ENCODE data around the gene SPIB.
A peak's percentile ranks its signal among the peaks of the same experiment; 100 is the strongest.
"Not testable (repeated sequence)": the region's sequence is repeated elsewhere in the genome, so short reads cannot be mapped to it uniquely, and the experiment has no call there.

Gene SPIB

GRCh38 chr19:50418176-50419021 is at the start of gene SPIB:
Gene SPIB, plus strand, starts transcription at chr19:50418938. Its CDS starts 25 bp downstream, at chr19:50418963.
- no peak for DNase-seq

DNA sequence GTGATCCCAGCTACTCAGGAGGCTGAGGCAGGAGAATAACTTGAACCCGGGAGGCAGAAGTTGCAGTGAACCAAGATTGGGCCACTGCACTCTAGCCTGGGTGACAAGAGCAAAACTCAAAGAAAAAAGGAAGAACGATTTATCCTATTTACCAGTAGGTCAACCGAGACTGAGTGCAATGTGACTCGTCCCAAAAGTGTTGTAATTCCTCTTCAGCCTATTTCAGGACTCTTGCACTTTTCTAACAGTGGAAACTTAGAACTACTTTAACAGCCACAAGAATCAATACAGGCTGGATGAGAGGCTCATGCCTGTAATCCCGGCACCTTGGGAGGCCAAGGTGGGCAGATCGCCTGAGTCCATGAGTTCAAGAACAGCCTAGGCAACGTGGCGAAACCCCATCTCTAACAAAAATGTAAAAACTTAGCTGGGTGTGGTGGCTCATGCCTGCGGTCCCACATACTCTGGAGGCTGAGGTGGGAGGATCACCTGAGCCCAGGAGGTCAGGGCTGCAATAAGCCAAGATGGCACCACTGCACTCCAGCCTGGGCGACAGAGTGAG is 46.7 kb upstream of the SPIB start:
- no peak for DNase-seq

DNA sequence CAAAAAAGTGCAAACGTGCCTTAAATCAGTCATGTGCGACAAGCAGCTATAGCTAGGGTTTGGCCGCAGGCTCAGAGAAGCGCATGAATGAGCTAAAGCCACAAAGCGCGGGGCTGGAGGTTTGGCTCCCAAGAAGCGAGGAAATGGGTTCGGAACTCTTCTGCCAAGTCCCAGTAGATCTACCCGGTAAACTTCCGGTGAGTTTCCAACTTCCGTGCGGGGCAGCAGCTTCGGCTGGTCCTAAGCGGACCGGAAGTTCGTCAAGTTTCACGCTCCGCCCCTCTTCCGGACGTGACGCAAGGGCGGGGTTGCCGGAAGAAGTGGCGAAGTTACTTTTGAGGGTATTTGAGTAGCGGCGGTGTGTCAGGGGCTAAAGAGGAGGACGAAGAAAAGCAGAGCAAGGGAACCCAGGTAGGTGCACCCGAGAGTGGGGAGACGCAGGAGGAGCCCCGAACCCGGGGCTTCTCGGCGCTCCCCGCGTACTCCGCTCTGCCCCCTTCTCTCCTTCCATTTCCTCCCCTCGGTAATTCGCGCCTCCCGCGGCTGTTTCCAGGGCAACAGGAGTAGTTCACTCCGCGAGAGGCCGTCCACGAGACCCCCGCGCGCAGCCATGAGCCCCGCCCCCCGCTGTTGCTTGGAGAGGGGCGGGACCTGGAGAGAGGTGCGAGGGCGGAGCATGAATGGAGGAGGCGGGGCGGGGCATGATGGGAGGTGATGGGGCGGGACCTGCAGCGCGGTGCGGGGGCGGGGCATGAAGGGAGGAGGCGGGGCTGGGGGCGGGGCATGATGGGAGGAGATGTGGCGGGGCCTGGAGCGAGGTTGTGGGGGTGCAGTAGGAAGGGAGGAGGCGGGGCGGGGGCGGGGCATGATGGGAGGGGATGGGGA is 42.3 kb upstream of the SPIB start, which contains the start of gene NR1H2:
TSS of gene NR1H2 (plus strand) at position 292 of the 885 bp plus-strand sequence. CDS start 1,149 bp downstream, outside the sequence.
- DNase-seq = peak; percentile 97

DNA sequence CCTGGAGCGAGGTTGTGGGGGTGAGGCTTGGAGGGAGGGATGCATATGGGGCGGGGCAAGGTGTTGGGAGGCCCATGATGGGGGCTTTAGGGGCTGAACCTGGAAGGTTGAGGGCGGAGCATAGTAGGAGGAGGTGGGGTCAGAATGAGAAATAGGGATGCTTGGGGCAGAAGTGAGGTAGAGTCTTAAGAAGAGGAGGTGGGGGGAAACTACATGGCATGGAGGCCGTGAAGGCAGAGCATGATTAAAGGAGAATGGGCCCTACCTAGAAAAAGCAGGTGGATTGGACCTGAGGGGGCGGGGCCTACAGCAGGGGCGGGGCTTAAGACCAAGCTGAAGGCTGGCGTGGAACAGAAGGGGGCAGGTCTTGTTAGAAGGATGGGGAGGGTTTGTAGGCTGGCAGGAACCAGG is 41.7 kb upstream of the SPIB start:
- no peak for DNase-seq

DNA sequence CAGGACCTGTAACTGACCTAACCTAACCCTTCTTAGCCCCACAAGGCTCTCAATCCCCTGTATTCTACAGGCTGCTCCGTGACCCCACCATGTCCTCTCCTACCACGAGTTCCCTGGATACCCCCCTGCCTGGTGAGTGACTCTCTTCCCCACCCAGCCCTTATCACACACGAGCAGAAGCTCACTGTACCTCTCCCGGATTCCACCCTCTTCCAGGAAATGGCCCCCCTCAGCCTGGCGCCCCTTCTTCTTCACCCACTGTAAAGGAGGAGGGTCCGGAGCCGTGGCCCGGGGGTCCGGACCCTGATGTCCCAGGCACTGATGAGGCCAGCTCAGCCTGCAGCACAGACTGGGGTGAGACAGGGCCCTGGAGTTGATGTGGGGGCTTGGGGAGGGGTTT is 41.2 kb upstream of the SPIB start:
- DNase-seq = no peak

DNA sequence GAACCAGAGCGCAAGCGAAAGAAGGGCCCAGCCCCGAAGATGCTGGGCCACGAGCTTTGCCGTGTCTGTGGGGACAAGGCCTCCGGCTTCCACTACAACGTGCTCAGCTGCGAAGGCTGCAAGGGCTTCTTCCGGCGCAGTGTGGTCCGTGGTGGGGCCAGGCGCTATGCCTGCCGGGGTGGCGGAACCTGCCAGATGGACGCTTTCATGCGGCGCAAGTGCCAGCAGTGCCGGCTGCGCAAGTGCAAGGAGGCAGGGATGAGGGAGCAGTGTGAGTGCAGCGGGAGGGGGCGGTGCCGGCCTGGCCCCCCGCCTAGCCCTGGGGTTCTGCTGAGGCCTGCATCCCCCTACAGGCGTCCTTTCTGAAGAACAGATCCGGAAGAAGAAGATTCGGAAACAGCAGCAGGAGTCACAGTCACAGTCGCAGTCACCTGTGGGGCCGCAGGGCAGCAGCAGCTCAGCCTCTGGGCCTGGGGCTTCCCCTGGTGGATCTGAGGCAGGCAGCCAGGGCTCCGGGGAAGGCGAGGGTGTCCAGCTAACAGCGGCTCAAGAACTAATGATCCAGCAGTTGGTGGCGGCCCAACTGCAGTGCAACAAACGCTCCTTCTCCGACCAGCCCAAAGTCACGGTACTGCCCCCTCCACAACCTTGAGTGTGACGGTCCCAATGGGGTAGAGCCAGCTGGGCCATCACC is 40.4 kb upstream of the SPIB start:
- no peak for DNase-seq

GRCh38 chr19:50378863-50379236 is 39.9 kb upstream of the SPIB start:
- DNase-seq = no peak

DNA sequence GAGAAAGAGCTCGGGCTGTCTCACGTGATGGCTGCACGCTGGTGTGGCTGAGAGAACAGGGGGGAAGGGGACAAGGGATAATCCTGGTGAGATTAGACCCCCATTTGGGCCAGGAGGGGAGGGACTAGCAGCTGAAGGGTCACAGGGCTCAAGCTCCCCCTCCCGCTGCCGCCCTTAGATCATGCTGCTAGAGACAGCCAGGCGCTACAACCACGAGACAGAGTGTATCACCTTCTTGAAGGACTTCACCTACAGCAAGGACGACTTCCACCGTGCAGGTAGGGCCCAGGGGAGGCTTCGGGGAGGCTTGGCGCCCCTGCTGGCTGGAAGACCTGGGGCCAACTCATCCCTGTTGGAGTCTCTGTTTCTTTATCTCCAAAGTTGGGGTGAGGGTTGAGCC is 39.1 kb upstream of the SPIB start:
- DNase-seq = no peak

DNA sequence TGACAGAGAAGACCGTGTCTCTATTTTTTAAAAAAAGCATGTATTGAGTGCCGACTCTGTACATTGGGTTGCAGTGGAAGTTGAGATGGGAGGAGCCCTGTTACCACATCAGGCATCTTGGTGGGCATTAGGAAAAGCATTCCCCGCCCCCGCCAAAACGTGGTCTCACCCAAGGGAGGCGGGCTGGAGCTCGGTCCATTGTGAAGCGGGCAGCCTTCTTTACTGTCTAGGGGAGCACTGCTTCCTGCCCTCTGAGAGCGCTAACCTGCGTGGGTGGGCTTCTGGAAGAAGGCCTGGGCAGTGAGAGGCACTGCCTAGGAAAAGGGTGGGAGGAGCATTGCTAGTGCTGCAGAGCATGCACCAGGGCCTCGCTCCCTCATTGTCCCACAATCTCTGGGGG is 38.6 kb upstream of the SPIB start:
- no peak for DNase-seq

DNA sequence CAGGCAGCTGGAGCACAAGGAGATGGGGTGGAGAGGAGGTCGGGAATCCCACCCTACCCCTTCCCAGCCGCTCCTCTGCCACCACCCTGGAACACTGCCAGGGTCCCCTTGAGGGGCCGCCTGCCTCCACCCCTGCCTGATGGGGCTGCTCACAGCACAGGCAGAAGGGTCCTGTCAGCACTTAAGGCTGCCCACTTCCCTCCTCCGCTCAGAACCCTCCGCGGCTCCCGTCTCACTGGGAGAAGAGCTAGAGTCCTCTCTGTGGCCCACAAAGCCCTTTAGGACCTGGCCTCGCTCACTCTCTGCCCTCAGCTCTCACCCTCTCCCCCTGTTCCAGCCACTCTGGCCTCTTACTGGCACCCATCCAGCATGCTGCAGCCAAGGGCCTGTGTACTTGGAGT is 38.0 kb upstream of the SPIB start:
- no peak for DNase-seq

DNA sequence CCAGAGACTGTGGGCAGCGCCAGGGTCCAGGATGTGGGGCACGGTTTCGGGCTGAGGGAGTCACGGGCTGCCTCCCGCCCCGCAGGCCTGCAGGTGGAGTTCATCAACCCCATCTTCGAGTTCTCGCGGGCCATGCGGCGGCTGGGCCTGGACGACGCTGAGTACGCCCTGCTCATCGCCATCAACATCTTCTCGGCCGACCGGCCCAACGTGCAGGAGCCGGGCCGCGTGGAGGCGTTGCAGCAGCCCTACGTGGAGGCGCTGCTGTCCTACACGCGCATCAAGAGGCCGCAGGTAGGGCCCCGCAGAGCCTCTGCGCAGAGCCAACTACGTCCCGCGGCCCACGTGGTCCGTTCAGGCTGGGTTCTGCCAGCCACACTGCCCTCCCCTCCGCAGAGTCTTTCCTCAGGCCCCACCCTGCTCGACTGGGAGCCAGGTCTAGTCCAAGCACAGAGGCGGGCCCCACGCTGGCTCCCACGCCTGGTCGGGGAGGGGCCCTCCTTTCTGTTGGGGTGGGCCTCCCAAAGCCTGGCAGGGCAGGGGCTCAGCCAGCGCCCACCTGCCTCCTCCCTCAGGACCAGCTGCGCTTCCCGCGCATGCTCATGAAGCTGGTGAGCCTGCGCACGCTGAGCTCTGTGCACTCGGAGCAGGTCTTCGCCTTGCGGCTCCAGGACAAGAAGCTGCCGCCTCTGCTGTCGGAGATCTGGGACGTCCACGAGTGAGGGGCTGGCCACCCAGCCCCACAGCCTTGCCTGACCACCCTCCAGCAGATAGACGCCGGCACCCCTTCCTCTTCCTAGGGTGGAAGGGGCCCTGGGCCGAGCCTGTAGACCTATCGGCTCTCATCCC is 36.6 kb upstream of the SPIB start:
- no peak for DNase-seq

GRCh38 chr19:50383001-50383851 is 35.5 kb upstream of the SPIB start:
- no peak for DNase-seq

DNA sequence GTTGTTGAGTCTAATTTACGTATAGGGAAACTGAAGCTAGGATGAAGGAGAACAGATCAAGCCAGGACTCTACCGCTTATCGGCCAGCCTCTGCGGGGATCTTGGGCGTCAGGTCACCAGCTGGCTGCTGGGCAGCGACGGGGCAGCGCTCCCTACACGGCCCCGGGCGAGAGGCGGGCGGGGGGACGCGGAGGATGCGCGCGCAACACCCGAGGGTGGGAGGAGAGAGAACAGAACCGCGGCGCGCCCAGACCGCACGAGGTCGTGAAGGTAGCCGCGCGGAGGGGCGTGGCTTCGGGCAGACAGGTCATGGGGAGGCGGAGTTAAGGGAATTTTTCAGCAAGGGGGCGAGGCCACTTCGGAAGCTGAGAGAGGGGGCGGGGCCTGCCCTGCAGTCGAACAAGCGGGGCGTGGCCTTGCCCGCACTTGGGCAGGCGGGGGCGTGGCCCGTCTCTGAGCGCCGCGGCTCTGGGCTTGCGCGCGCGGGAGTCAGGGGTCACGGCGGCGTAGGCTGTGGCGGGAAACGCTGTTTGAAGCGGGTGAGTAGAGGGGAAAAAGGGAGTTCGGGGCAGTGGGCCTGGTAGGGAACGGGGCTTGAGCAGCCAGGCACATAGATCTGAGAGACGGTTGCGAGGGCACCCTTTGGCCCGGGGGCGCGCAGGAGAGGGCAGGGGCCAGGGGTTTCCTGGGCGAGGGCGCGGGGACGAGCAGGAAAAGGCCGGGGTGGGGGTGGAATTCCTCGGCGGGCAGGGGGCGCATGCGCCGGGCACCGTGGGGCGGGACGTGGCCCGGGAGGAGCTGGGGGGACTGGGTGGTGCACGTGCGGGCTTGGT is 34.7 kb upstream of the SPIB start, which contains the start of gene POLD1:
TSS of gene POLD1 (plus strand) at position 496 of the 833 bp plus-strand sequence. CDS start 14,505 bp downstream, outside the sequence.
- peak; percentile 99 for DNase-seq

DNA sequence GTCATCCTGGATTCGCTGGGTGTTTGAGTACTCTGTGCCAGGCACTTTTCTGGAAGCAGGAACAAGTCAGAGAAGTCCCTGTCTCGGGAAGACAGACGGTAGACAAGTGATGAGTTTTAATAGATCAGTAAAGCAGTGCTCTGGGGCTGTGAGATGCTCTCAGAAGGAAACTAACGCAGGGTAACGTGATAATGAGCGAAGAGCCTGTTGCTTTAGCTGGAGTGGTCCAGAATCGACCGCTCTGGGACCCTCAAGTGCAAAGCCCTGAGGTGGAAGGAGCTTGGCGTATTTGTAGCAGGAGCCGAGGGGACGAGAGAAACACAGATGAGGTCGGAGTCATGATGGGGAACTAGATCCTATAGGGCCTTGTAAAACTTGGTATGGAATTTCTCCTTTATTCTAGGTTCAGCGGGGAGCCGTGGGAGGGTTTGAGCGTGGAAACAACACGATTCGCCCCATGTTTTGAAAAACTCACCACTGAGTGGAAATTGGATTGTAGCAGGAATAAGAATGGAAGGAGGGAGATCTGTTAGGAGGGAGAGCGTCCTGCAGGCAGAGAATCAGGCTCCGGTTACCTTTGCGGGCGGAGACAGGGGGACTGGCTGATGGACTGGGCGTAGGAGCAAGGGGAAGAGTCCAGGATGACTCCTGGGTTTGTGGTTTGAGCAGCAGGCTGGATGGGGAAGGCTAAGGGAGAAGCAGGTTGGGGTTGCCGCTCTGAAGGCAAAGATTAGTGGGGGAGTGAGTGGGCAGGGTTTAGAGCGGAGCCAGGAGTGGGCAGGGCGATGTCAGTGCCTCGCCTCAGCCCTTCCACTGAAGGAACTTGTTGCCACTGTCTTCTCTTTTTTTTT is 33.8 kb upstream of the SPIB start:
- no peak for DNase-seq

GRCh38 chr19:50387176-50387867 is 31.4 kb upstream of the SPIB start:
- DNase-seq = no peak

DNA sequence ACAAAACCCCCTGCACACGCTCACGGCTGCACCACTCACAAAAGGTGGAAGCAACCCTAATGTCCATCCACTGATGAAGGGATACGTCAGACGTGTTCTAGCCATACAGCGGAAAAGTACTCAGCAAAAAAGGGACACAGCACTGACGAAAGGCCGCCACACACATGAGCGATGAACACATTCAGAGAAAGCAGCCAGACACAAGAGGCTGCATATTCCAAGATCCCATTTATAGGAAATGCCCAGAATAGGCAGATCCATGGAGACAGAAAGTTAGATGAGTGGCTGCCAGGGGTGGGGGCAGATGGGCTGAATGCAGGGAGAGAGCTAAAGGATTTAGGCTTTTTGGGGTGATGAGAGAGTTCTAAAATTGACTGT is 30.9 kb upstream of the SPIB start:
- no peak for DNase-seq

DNA sequence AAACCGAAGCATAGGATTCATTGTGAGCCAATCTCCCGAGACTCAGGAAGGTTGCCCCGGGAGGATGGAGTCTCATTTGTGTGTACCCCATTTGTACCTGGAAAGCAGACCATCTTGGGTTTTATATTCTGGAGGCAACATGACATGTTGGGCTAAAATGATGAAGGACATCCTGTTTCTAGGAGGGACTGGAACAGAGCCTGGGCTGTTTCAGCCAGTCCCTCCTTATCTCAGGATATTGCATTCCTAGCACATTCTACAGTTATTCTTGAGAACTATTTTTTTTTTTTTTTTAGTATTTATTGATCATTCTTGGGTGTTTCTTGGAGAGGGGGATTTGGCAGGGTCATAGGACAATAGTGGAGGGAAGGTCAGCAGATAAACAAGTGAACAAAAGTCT is 28.4 kb upstream of the SPIB start:
- not testable (repeated sequence) for DNase-seq

GRCh38 chr19:50390952-50391351 is 27.8 kb upstream of the SPIB start:
- DNase-seq = not testable (repeated sequence)
